ENCODE results near the gene THRAP3.
"Not testable (repeated sequence)": the region's sequence is repeated elsewhere in the genome, so short reads cannot be mapped to it uniquely, and the experiment has no call there.

THRAP3 gene

DNA sequence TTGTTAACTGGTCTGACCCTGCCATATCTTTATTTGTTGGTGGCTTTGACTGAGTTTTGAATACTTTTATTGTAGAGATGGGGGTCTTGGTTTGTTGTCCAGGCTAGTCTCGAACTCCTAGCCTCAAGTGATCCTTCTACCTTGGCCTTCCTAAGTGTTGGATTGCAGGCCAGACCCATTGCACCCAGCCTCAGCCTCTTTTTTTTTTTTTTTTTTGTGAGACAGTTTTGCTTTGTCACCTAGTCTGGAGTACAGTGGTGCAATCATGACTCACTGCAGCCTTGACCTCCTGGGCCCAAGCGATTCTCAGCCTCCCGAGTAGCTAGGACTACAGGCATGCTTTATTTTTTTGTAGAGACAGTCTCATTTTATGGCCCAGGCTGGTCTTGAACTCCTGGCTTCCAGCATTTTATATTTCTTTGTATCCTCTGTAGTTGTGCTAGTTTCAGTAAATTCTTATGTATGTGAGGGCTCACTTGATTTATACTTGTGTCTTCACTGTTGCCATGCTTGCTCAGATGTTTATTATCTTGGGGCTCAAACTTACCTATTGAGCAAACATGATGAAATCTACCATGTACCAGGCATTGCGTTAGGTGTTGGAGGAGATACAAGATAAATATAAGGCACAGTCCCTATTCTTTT lies 24.1 kb downstream of the THRAP3 start:
- no peak for DNase-seq (ENCODE audit: low spot score)

DNA sequence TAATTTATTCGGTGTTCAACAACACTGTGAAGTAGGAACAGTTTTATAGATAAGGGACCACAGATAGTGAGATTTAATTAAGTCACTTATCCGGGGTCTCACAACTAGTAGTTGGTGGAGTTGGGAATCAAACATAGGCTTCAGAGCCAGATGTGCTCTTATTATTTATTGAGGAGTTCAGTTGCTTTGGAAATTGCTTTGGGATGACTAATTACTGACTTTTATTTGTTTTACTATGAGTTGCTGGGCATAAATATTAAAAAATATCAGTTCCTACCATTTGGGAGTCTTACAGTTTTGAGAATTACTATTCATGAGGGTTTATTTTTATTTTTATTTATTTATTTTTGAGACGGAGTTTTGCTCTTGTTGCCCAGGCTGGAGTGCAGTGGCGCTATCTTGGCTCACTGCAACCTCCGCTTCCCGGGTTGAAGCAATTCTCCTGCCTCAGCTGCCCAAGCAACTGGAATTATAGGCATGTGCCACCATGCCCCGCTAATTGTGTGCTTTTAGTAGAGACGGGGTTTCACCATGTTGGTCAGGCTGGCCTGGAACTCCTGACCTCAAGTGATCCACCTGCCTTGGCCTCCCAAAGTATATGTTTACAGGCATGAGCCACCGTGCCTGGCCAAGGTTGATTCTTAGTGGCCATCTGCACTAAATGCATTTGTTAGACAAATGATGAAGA lies 27.7 kb downstream of the THRAP3 start:
- no peak for DNase-seq (ENCODE audit: low spot score)

DNA sequence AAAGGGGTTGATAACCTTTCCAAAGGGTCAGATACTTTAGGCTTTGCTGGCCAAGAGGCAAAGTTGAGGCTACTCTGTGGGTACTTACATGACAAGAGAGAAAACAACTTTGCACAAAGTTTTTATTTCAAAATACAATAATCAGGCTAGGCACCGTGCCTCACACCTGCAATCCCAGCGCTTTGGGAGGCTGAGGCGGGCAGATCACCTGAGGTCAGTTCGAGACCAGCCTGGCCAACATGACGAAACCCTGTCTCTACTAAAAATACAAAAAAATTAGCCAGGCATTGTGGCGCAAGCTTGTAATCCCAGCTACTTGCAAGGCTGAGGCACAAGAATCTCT lies 28.2 kb downstream of the THRAP3 start:
- DNase-seq (ENCODE audit: low spot score): not testable (repeated sequence)

- no peak for DNase-seq (ENCODE audit: low spot score)
These were observed 29.1 kb downstream of the THRAP3 start for GRCh38 chr1:36253161-36253862.

DNA sequence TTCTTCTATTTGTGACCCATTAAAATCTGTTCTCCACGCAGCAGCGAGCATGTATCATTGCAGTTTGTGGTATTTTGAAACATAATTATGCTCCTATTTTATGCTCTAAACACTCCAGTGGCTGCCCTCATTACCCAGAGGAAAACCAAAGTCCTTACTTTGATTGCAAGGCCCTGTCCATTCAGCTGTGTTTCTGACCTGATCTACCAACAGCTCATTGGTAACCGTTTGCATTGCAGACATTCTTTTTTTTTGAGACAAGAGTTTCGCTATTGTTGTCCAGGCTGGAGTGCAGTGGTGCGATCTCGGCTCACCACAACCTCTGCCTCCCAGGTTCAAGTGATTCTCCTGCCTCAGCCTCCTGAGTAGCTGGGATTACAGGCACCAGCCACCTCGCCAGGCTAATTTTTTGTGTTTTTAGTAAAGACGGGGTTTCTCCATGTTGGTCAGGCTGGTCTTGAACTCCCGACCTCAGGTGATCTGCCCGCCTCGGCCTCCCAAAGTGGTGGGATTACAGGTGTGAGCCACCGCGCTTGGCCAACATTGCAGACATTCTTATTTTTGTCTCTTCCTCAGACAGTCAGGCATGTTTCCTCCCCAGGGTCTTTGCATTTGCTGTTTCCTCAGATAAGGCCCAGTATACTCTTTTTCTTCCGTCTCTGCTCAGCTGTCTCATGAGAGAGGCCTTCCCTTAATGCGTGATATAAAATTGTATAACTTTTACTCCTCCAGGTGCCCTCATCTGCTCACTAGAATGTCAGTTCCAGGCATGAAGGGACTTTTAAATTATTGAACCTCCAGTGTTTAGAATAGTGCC lies 32.5 kb downstream of the THRAP3 start:
- DNase-seq (ENCODE audit: low spot score): no peak

DNA sequence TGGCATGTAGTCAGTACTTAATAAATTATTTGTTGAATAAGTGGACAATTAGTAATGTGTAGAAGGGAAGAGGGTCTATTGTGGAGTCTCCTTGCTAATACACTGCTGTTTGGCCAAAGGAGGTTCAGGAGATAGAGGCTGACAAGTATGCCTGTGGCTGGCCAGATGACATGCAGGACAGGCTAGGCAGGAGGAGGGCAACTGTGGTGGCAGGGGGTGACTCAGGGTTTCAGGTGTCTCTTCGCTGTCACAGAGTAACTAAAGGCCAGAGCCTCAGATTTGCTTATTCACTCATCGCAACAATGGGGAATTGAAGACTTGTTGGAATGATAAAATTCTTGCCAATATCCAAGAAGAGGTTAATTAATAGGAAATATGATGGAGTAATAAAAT lies 33.1 kb downstream of the THRAP3 start:
- no peak for DNase-seq (ENCODE audit: low spot score)

GRCh38 chr1:36258960-36259344 lies 34.7 kb downstream of the THRAP3 start:
- no peak for DNase-seq (ENCODE audit: low spot score)

GRCh38 chr1:36268981-36269380 lies 44.7 kb downstream of the THRAP3 start:
- no peak for DNase-seq (ENCODE audit: low spot score)

GRCh38 chr1:36269408-36269838 lies 45.2 kb downstream of the THRAP3 start:
- DNase-seq (ENCODE audit: low spot score): no peak

DNA sequence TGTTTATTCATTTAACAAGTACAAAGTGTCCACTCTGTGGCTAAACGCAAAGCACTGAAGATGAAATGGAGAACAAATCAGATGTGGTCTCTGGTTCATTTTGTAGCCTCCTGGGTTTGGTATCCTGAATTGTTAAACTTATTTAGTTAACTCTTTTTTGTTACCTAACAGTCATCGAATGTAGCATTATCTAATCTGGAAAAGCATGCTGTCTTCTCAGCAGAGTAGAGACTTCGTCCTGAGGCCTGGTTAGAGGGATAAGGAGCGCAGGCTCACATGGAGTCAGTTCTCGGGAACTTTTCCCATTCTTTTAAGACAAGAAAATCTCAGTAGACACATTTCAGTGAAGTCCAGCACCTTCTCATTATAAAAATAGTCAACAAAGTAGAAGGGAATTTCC lies 48.8 kb downstream of the THRAP3 start:
- DNase-seq (ENCODE audit: low spot score): no peak

DNA sequence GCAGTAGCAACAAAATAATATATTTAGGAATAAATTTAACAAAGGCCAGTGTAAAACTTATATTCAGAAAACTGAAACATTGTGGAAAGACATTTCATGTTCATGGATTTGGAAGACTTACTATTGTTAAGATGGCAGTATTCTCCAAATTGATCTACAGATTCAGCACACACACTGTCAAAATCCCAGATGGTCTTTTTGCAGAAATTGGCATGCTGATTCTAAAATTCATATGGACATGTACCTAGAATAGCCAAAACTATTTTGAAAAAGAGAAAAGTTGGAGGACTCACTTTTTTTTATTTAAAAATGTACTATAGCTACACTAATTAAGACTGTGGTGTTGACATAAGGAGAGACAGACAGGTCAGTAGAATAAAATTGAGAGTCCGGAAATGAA lies 50.0 kb downstream of the THRAP3 start:
- no peak for DNase-seq (ENCODE audit: low spot score)

DNA sequence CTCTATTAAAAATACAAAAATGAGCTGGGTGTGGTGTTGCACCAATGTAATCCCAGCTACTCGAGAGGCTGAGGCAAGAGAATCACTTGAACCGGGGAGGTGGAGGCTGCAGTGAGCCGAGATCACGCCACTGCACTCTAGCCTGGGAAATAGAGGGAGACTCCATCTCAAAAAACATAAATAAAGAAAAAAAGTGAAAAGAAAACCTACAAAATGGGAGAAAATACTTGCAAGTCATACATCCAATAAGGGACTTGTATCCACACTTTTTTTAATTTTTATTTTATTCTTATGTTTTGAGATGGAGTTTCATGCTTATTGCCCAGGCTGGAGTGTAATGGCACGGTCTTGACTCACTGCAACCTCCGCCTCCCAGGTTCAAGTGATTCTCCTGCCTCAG lies 52.4 kb downstream of the THRAP3 start:
- no peak for DNase-seq (ENCODE audit: low spot score)

DNA sequence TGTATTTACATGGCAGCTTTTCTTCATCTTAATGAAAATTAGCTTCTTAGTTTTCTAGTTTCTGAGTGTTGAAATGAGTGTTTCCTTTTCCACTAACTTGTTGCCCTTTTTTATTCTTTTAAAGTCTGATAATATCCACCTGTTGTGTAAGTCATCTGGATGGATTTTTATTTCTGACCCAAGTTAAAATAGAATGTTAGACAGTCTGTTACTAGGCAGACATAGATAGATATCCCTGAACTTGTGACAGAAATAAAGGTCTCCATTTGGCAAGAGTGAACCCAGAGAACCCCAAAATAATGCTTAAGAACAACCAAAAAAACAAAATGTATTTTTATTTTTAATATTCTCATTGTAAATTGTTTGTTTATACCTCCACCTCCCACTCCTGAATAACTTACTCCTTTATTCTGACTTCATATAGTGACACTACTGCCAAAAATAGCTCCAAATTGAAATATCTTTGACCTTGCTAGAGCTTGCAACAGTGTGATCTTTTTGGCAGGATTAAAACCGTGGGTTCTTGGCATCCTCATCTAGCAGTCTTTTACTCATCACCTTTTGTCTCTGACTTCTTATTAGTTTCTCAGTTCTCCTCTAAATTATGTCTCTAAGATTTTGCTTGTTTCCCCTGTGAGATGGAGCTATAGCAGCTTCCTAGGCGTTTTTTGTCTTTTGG lies 55.0 kb downstream of the THRAP3 start:
- DNase-seq (ENCODE audit: low spot score): no peak

DNA sequence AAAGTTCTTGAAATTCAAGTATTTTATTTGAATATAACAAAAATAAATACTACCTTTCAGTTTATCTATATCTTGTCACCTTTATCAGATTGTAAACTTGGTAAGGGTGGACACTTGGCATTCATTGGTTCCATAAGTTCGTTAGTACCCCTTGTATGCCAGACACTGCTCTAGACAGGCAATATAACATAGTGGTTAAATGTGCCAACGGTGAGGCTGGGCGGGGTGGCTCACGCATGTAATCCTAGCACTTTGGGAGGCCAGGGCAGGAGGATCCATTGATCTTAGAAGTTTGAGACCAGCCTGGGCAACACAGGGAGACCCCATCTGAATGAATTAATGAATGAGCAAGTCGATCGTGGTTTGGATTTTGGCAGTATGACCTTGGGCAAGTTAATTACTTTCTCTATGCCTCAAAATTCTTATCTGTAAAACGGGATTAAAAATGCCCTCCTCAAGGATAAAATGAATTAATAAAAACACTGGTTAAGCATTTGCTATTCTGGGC lies 55.6 kb downstream of the THRAP3 start:
- no peak for DNase-seq (ENCODE audit: low spot score)

DNA sequence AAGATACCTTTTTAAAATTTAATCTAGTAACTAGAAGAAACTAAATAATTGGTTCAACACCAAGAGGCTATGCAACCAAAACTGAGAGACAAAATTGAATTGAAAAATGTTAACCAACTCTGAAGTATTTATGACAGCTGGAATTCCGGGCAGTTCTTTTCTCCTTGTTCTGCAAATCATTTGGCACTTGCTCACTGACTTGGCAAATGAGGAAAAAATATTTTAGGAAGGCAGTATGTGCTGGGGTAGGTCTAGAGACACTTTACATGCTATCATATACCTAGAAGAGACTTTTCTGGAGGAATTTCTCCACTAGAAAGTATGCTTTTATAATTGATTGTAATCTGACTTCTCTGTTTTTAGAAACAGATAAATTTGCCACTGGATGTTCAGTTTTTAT lies 59.8 kb downstream of the THRAP3 start:
- no peak for DNase-seq (ENCODE audit: low spot score)

GRCh38 chr1:36284517-36284916 lies 60.3 kb downstream of the THRAP3 start:
- DNase-seq (ENCODE audit: low spot score): no peak

DNA sequence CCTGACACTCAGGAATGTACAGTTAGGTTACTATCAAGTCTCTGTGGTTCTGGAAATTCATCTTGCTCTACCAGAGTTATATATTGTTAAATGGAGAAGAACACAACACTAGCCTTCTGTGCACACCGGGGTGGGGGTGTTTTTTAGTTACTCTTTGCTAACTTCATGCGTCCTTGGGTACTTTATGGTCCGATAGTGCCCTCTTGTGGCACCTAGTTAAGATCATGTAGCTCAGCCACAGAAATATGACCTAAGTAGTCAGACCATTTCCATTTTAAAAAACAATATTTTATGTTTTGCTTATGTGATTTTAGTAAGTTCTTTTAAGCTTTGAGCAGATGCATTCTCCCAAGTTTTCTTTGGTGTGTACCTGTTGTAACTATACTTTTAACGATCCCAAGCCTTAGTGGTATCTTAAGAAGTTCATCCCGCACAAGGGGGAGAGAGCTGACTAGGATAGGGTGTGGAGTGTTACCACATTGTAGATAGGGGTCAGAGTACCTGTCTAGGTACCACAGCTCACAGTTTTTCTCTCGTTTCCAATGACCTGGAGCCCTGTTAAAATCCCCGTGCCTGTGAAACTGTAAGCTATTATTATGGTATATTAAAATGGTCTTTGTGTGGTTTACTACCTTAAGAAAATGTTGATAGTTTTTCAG lies 61.3 kb downstream of the THRAP3 start:
- DNase-seq (ENCODE audit: low spot score): peak; percentile 74

DNA sequence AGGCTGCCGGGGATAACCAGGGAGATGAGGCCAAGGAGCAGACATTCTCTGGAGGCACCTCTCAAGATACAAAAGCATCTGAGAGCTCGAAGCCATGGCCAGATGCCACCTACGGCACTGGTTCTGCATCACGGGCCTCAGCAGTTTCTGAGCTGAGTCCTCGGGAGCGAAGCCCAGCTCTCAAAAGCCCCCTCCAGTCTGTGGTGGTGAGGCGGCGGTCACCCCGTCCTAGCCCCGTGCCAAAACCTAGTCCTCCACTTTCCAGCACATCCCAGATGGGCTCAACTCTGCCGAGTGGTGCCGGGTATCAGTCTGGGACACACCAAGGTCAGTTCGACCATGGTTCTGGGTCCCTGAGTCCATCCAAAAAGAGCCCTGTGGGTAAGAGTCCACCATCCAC lies 62.6 kb downstream of the THRAP3 start:
- DNase-seq (ENCODE audit: low spot score): no peak

DNA sequence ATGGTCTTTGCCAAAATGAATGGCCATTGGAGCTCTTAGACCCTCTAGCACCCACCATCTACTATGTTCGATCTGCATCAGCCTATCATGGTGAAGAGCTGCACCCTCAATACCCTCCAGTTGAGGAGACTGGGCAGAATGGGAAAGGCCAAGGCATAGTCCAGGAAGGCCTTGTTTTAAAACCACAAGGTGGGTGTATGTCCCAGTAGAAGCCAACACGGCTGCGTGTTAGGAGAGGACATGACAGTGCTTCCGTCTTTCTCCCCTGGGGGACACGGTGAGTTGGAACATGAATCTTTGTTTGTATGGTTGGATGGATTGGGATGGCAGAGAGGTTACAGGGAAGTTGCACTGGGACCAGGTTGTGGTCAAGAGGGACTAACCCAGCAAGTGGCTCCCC lies 63.4 kb downstream of the THRAP3 start:
- DNase-seq (ENCODE audit: low spot score): no peak

DNA sequence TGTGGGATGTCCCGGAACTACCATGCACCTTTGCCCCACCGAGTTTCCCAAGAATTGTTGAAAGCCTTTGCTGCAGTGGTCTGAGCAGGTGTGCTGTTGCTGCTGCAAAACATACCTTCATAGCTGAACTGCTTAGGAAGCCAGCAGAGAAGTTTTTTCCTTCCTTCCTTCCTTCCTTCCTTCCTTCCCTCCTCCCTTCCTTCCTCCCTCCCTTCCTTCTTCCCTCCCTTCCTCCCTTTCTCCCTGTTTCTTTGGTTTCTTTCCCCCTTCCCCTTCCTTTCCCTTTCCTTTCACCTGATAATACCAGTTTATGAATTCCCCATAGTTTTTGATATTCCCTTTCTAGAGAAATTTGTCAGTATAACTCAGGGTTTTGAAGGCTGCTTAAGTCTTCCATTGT lies 71.1 kb downstream of the THRAP3 start:
- no peak for DNase-seq (ENCODE audit: low spot score)

DNA sequence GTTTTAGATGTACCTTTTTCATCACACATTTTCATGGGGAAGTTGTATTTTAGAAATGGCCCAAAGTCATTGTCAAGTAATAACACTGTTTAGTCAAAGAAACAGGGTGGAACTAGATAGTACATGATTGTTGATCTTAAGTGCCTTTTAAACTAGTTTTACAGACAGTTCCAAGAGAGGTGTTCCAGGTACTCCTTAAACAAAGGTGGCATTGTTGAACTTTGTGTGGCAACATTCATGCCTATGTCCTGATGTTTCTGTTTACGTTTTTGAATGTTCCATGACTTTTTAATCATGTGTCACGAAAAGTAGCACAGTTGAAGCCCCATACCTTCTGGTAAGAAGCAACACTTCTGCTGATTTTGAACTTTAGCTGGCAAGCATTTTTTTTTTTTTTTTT lies 72.8 kb downstream of the THRAP3 start:
- DNase-seq (ENCODE audit: low spot score): no peak
